GM12878 (cell line): Measurements from ENCODE around the gene RNF181. TPM values are rescaled to one million over a fixed set of nuclear protein-coding genes. Genes with fewer than 3 reads are reported as not detected.

ENCODE experiments used
- BHLHE40 ChIP-seq, 2 experiments: fragments of 450-650 bp in 1 of 2; IDR thresholded peaks; 2 replicates each; pipeline ENCODE4 v1.6.1; 2011 to 2017; ENCODE audit warnings: low read depth in 2 of 2, borderline replicate concordance in 1 of 2, improper control_type of control experiment in 1 of 2, low read length in 1 of 2, mild to moderate bottlenecking in 1 of 2
- CHD1 ChIP-seq: IDR thresholded peaks from 2 replicates; pipeline ENCODE4 v1.6.1; 2012; ENCODE audit warnings: low read depth, low read length, improper control_type of control experiment
- CREB1 ChIP-seq: IDR thresholded peaks from 2 replicates; pipeline ENCODE4 v1.6.1; 2012; ENCODE audit warnings: low read depth, mild to moderate bottlenecking, inconsistent platforms
- GABPA ChIP-seq: IDR thresholded peaks from 2 replicates; pipeline ENCODE4 v1.6.1; 2014; ENCODE audit warnings: antibody characterized with exemption, low read depth, mild to moderate bottlenecking, inconsistent platforms
- IKZF1 ChIP-seq: fragments of 450-650 bp; conservative IDR thresholded peaks from 2 replicates; pipeline ENCODE4 v1.6.1; 2017; ENCODE audit warnings: antibody characterized with exemption, mild to moderate bottlenecking
- IRF4 ChIP-seq: IDR thresholded peaks from 2 replicates; pipeline ENCODE4 v1.6.1; 2011; ENCODE audit warnings: low read depth, low read length
- JUNB ChIP-seq: IDR thresholded peaks from 2 replicates; pipeline ENCODE4 v1.6.1; 2016; ENCODE audit warnings: antibody characterized with exemption, mild to moderate bottlenecking
- MEF2A ChIP-seq: IDR thresholded peaks from 2 replicates; pipeline ENCODE4 v1.6.1; 2011; ENCODE audit warnings: low read depth, mild to moderate bottlenecking, low read length, moderate library complexity; ENCODE audit not compliant: insufficient read depth
- MTA3 ChIP-seq: IDR thresholded peaks from 2 replicates; pipeline ENCODE4 v1.6.1; 2012; ENCODE audit warnings: low read length, inconsistent platforms, borderline replicate concordance
- MYC ChIP-seq: IDR thresholded peaks from 2 replicates; pipeline ENCODE4 v1.6.1; 2011; ENCODE audit warnings: mild to moderate bottlenecking, low read length, moderate library complexity, inconsistent platforms; ENCODE audit not compliant: insufficient read depth, insufficient replicate concordance, insufficient read length, severe bottlenecking
- NFYB ChIP-seq: IDR thresholded peaks from 2 replicates; pipeline ENCODE4 v1.6.1; 2011; ENCODE audit warnings: low read depth, mild to moderate bottlenecking, low read length, improper control_type of control experiment, moderate library complexity; ENCODE audit not compliant: insufficient read depth
- POLR2AphosphoS5 ChIP-seq: IDR thresholded peaks from 2 replicates; pipeline ENCODE4 v1.6.1; 2011; ENCODE audit warnings: mild to moderate bottlenecking, low read length, inconsistent platforms
- POU2F2 ChIP-seq: IDR thresholded peaks from 3 replicates; pipeline ENCODE4 v1.6.1; 2011; ENCODE audit warnings: low read depth, mild to moderate bottlenecking, low read length, borderline replicate concordance
- RBBP5 ChIP-seq: fragments of 200-600 bp; sonication (generic); conservative IDR thresholded peaks from 2 replicates; pipeline ENCODE4 v1.6.1; 2016
- SMAD1 ChIP-seq: fragments of 450-650 bp; IDR thresholded peaks from 2 replicates; pipeline ENCODE4 v1.6.1; 2018; ENCODE audit warnings: mild to moderate bottlenecking, low read depth; ENCODE audit not compliant: partially characterized antibody
- SMARCA5 ChIP-seq: fragments of 450-650 bp; IDR thresholded peaks from 2 replicates; pipeline ENCODE4 v1.6.1; 2017; ENCODE audit warnings: mild to moderate bottlenecking
- TARDBP ChIP-seq: IDR thresholded peaks from 2 replicates; pipeline ENCODE4 v1.6.1; 2016; ENCODE audit warnings: borderline replicate concordance
- WRNIP1 ChIP-seq: IDR thresholded peaks from 2 replicates; pipeline ENCODE4 v1.6.1; 2011; ENCODE audit warnings: low read depth, low read length, improper control_type of control experiment, borderline replicate concordance
- ZBTB40 ChIP-seq: fragments of 450-650 bp; IDR thresholded peaks from 2 replicates; pipeline ENCODE4 v1.6.1; 2016; ENCODE audit warnings: mild to moderate bottlenecking, moderate library complexity, borderline replicate concordance
- ZNF622 ChIP-seq: fragments of 450-650 bp; IDR thresholded peaks from 2 replicates; pipeline ENCODE4 v1.6.1; 2017; ENCODE audit warnings: mild to moderate bottlenecking, inconsistent platforms
- ZSCAN29 ChIP-seq: fragments of 450-650 bp; IDR thresholded peaks from 2 replicates; pipeline ENCODE4 v1.6.1; 2017; ENCODE audit warnings: mild to moderate bottlenecking, moderate library complexity
- polyA plus RNA-seq, 11 experiments: library from polyadenylated mRNA; depleted of rRNA in 4 of 11; unstranded in 6 of 11; stranded (reverse) in 5 of 11; fragments of >200 nt; fragmentation: Nextera tagmentation in 4 of 11; fragmentation: Illumina TruSeq in 1 of 11; extraction: Ambion mirVana in 4 of 11; extraction: Trizol in 1 of 11; gene quantifications; 1 replicate in 1 of 11; 2 replicates in 10 of 11; pipeline versions ENCODE4 v1.2.1 to v1.2.3, GENCODE V29; 2011 to 2016; ENCODE audit warnings: inconsistent platforms in 2 of 11, missing spikeins in 2 of 11, low read depth in 1 of 11
- total RNA-seq, 4 experiments: library from RNA; depleted of rRNA in 3 of 4; stranded (reverse); fragments of >200 nt in 3 of 4; fragmentation: Illumina TruSeq in 1 of 4; extraction: Trizol in 1 of 4; gene quantifications; 2 replicates each; pipeline versions ENCODE4 v1.2.1 to v1.2.3, GENCODE V29; 2013 to 2021
- TF ChIP-seq, protein P1 (sequence below): IDR thresholded peaks from 2 replicates; pipeline ENCODE4 v1.6.1; 2011; ENCODE audit warnings: mild to moderate bottlenecking, low read depth, low read length, moderate library complexity; ENCODE audit not compliant: insufficient replicate concordance
- TF ChIP-seq, protein P2 (sequence below): IDR thresholded peaks from 2 replicates; pipeline ENCODE4 v1.6.1; 2012; ENCODE audit warnings: low read depth, low read length, improper control_type of control experiment
- TF ChIP-seq, protein P3 (sequence below): IDR thresholded peaks from 2 replicates; pipeline ENCODE4 v1.6.1; 2012; ENCODE audit warnings: low read depth, low read length, improper control_type of control experiment

RNF181 gene
- total and polyA plus RNA-seq, 10 of the 15 experiments (the other 5 are each of a cell fraction or from before 2014, with no cell fraction given), result 101 to 409 (median 213) TPM

GRCh38 chr2:85611705-85612587 lies 16.4 kb downstream of the RNF181 start, which contains the start of gene C2orf68 (continued):
- TF ChIP-seq POU2F2, result no peak
- TF ChIP-seq SMAD1, result peak; percentile 28
- no peak for TF ChIP-seq RBBP5
- TF ChIP-seq WRNIP1, result no peak
- no peak for TF ChIP-seq CHD1
- 0 out of 4 replicates have a peak, but pooled peaks of 1 of the 2 experiments have one; percentile 26 for TF ChIP-seq BHLHE40 (IDR thresholded peaks at IDR 0.05; ENCODE audit: borderline replicate concordance in 1 of 2, low read depth in 2 of 2, low read length in 1 of 2)
- peak; percentile 89 for TF ChIP-seq POLR2AphosphoS5
- TF ChIP-seq, protein P1, sequence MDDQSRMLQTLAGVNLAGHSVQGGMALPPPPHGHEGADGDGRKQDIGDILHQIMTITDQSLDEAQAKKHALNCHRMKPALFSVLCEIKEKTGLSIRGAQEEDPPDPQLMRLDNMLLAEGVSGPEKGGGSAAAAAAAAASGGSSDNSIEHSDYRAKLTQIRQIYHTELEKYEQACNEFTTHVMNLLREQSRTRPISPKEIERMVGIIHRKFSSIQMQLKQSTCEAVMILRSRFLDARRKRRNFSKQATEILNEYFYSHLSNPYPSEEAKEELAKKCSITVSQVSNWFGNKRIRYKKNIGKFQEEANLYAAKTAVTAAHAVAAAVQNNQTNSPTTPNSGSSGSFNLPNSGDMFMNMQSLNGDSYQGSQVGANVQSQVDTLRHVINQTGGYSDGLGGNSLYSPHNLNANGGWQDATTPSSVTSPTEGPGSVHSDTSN, result no peak
- TF ChIP-seq GABPA, result peak; percentile 93
- no peak for TF ChIP-seq MYC
- TF ChIP-seq IKZF1, result peak; percentile 91
- TF ChIP-seq IRF4, result no peak
- TF ChIP-seq ZBTB40, result peak; percentile 90
- 0 out of 2 replicates have a peak, but pooled peaks have one; percentile 4 for TF ChIP-seq MEF2A
- TF ChIP-seq, protein P2, sequence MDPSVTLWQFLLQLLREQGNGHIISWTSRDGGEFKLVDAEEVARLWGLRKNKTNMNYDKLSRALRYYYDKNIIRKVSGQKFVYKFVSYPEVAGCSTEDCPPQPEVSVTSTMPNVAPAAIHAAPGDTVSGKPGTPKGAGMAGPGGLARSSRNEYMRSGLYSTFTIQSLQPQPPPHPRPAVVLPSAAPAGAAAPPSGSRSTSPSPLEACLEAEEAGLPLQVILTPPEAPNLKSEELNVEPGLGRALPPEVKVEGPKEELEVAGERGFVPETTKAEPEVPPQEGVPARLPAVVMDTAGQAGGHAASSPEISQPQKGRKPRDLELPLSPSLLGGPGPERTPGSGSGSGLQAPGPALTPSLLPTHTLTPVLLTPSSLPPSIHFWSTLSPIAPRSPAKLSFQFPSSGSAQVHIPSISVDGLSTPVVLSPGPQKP, result peak; percentile 86
- TF ChIP-seq ZSCAN29, result no peak
- TF ChIP-seq ZNF622, result no peak
- TF ChIP-seq, protein P3, sequence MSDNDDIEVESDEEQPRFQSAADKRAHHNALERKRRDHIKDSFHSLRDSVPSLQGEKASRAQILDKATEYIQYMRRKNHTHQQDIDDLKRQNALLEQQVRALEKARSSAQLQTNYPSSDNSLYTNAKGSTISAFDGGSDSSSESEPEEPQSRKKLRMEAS, result peak; percentile 64; the same call in 1 of the 2 replicates
- no peak for TF ChIP-seq NFYB
- TF ChIP-seq CREB1, result peak; percentile 20; the same call in 1 of the 2 replicates
- TF ChIP-seq SMARCA5, result no peak
- no peak for TF ChIP-seq JUNB
- TF ChIP-seq MTA3, result no peak
- no peak for TF ChIP-seq TARDBP
